Transverse colon (tissue), 3 donors: ENCODE measurements around the gene BIRC7.

Experiments
- POLR2A ChIP-seq: fragments of 450-650 bp; IDR thresholded peaks from one replicate; pipeline ENCODE4 v1.6.1; 2016; ENCODE audit warnings: antibody characterized with exemption, mild to moderate bottlenecking, moderate library complexity
- POLR2AphosphoS5 ChIP-seq, 3 donors: sonication (generic); formaldehyde crosslinking; IDR thresholded peaks; one replicate each; pipeline ENCODE4 v1.6.1; 2016; ENCODE audit warnings: antibody characterized with exemption in 3 of 3

GRCh38 chr20:63273059-63273579, 37.4 kb downstream of the BIRC7 start:
- TF ChIP-seq POLR2A (no peak), POLR2AphosphoS5 (IDR thresholded peaks at IDR 0.05) (no peak)
